IMR-90 (cell line): Measurements from ENCODE around the gene CHPT1. TPM values are rescaled to one million over a fixed set of nuclear protein-coding genes. Genes with fewer than 3 reads are reported as not detected.

Experiments
- ATAC-seq: fragments of 200-7000 bp; cut with Tn5 transposase; 2 replicates; pipeline ENCODE4 v1.9.1; 2020; ENCODE audit warnings: low read depth, mild to moderate bottlenecking, moderate library complexity
- BruUV-seq: library from RNA; stranded (reverse); fragments of 400-500 nt; replicated peaks from 2 replicates; lab custom pipeline; 2021; lab: Mats Ljungman, UMichigan
- CTCF ChIA-PET: fragments of 300-600 bp; formaldehyde crosslinking; extraction: SDS; loops from one replicate; lab custom pipeline; 2021; ENCODE audit warnings: antibody characterized with exemption; lab: Yijun Ruan, JAX
- POLR2A ChIA-PET: fragments of 300-600 bp; sonication (Branson Sonifier 250); formaldehyde crosslinking; loops from one replicate; lab custom pipeline; 2022; ENCODE audit warnings: antibody characterized with exemption; ENCODE audit not compliant: unreplicated experiment; lab: Charles Lee
- DNase-seq: peaks from one replicate; pipeline ENCODE4 v3.0.0; 2013
- H2AFZ ChIP-seq: replicated peaks from 2 replicates; pipeline ENCODE3; 2013; ENCODE audit warnings: low read length, mild to moderate bottlenecking; ENCODE audit not compliant: poor library complexity
- H2AK5ac ChIP-seq: 2 replicates; pipeline ENCODE4 v1.6.1; 2013; ENCODE audit warnings: low read depth, low read length, inconsistent platforms
- H2AK9ac ChIP-seq: replicated peaks from 2 replicates; pipeline ENCODE3; 2013; ENCODE audit warnings: mild to moderate bottlenecking, low read depth, low read length, moderate library complexity; ENCODE audit not compliant: poor library complexity
- H2BK120ac ChIP-seq: 2 replicates; pipeline ENCODE4 v1.6.1; 2013; ENCODE audit warnings: low read depth, low read length, inconsistent platforms
- H2BK15ac ChIP-seq: 3 replicates; pipeline ENCODE4 v1.6.1; 2013; ENCODE audit warnings: low read depth, low read length, inconsistent platforms
- H2BK20ac ChIP-seq: 2 replicates; pipeline ENCODE4 v1.6.1; 2013; ENCODE audit warnings: low read depth, mild to moderate bottlenecking, inconsistent platforms, low read length, moderate library complexity
- H2BK5ac ChIP-seq: 2 replicates; pipeline ENCODE4 v1.6.1; 2013; ENCODE audit warnings: mild to moderate bottlenecking, low read depth, low read length, inconsistent platforms; ENCODE audit not compliant: poor library complexity, severe bottlenecking
- H3K14ac ChIP-seq: replicated peaks from 2 replicates; pipeline ENCODE4 v1.6.1; 2013; ENCODE audit warnings: low read depth, low read length, inconsistent platforms
- H3K18ac ChIP-seq: 2 replicates; pipeline ENCODE4 v1.6.1; 2013; ENCODE audit warnings: low read depth, low read length, control low read depth
- H3K23ac ChIP-seq: 2 replicates; pipeline ENCODE4 v1.6.1; 2013; ENCODE audit warnings: low read depth, low read length, inconsistent platforms
- H3K27ac ChIP-seq: 2 replicates; pipeline ENCODE4 v1.5.1; 2013; ENCODE audit warnings: mild to moderate bottlenecking, control low read depth, low read length; ENCODE audit not compliant: insufficient read depth
- H3K27me3 ChIP-seq: 2 replicates; pipeline ENCODE4 v1.6.1; 2013; ENCODE audit warnings: low read length; ENCODE audit not compliant: control insufficient read depth, insufficient read depth
- H3K36me3 ChIP-seq: 2 replicates; pipeline ENCODE4 v1.6.1; 2013; ENCODE audit warnings: low read length, mixed read lengths; ENCODE audit not compliant: control insufficient read depth, insufficient read depth
- H3K4ac ChIP-seq: 2 replicates; pipeline ENCODE4 v1.6.1; 2013; ENCODE audit warnings: low read depth, low read length, inconsistent platforms
- H3K4me1 ChIP-seq: 2 replicates; pipeline ENCODE4 v1.6.1; 2013; ENCODE audit warnings: low read length, mixed read lengths; ENCODE audit not compliant: control insufficient read depth, insufficient read depth
- H3K4me2 ChIP-seq: 2 replicates; pipeline ENCODE4 v1.6.1; 2013; ENCODE audit warnings: low read depth, mild to moderate bottlenecking, control low read depth, low read length, moderate library complexity
- H3K4me3 ChIP-seq: 2 replicates; pipeline ENCODE4 v1.5.1; 2013; ENCODE audit warnings: low read depth, mild to moderate bottlenecking, control low read depth, low read length, moderate library complexity; ENCODE audit not compliant: insufficient read depth
- H3K56ac ChIP-seq: 2 replicates; pipeline ENCODE4 v1.6.1; 2013; ENCODE audit warnings: low read length, inconsistent platforms; ENCODE audit not compliant: insufficient read depth; ENCODE audit errors: extremely low read depth
- H3K79me1 ChIP-seq, 2 experiments: 2 replicates each; pipeline ENCODE4 v1.6.1; 2013; ENCODE audit warnings: low read length in 2 of 2, inconsistent platforms in 1 of 2, low read depth in 1 of 2
- H3K9ac ChIP-seq: 2 replicates; pipeline ENCODE4 v1.6.1; 2013; ENCODE audit warnings: low read depth, low read length, control low read depth
- H3K9me1 ChIP-seq: 2 replicates; pipeline ENCODE4 v1.6.1; 2013; ENCODE audit warnings: low read length, inconsistent platforms; ENCODE audit not compliant: insufficient read depth
- H3K9me3 ChIP-seq: 2 replicates; pipeline ENCODE4 v1.6.1; 2013; ENCODE audit warnings: low read length; ENCODE audit not compliant: control insufficient read depth, insufficient read depth
- H4K20me1 ChIP-seq: 2 replicates; pipeline ENCODE4 v1.6.1; 2013; ENCODE audit warnings: low read length, inconsistent platforms; ENCODE audit not compliant: insufficient read depth
- H4K5ac ChIP-seq: 2 replicates; pipeline ENCODE4 v1.6.1; 2013; ENCODE audit warnings: mild to moderate bottlenecking, low read depth, low read length, control low read depth
- H4K8ac ChIP-seq, 2 experiments: 2 replicates each; pipeline ENCODE4 v1.6.1; 2013; ENCODE audit warnings: low read depth in 2 of 2, low read length in 2 of 2, control low read depth in 1 of 2, inconsistent platforms in 1 of 2
- H4K91ac ChIP-seq: 2 replicates; pipeline ENCODE4 v1.6.1; 2013; ENCODE audit warnings: low read depth, low read length, inconsistent platforms; ENCODE audit not compliant: insufficient read depth
- MAFK ChIP-seq: IDR thresholded peaks from 2 replicates; pipeline ENCODE4 v1.6.1; 2012; ENCODE audit warnings: low read depth, low read length, improper control_type of control experiment
- MAZ ChIP-seq: IDR thresholded peaks from 2 replicates; pipeline ENCODE4 v1.6.1; 2012; ENCODE audit warnings: low read depth, mild to moderate bottlenecking, low read length, improper control_type of control experiment, moderate library complexity, borderline replicate concordance
- MXI1 ChIP-seq: IDR thresholded peaks from 2 replicates; pipeline ENCODE4 v1.6.1; 2012; ENCODE audit warnings: low read depth, mild to moderate bottlenecking, low read length, moderate library complexity, borderline replicate concordance
- POLR2A ChIP-seq: IDR thresholded peaks from 2 replicates; pipeline ENCODE4 v1.6.1; 2012; ENCODE audit warnings: mild to moderate bottlenecking, low read depth, low read length
- RAD21 ChIP-seq: IDR thresholded peaks from 2 replicates; pipeline ENCODE4 v1.6.1; 2012; ENCODE audit warnings: low read length, improper control_type of control experiment
- RCOR1 ChIP-seq: IDR thresholded peaks from 2 replicates; pipeline ENCODE4 v1.6.1; 2012; ENCODE audit warnings: mild to moderate bottlenecking, low read length, improper control_type of control experiment; ENCODE audit not compliant: insufficient replicate concordance
- RFX5 ChIP-seq: IDR thresholded peaks from 2 replicates; pipeline ENCODE4 v1.8.0; 2012; ENCODE audit warnings: low read depth, mild to moderate bottlenecking, low read length, moderate library complexity
- SMC3 ChIP-seq: fragments of 150-350 bp; IDR thresholded peaks from 2 replicates; pipeline ENCODE4 v1.6.1; 2016; ENCODE audit warnings: low read depth, mild to moderate bottlenecking, antibody characterized with exemption, low read length, moderate library complexity
- WGBS, 2 experiments: methylation state at CpG; one replicate each; pipeline versions ENCODE4 v1.1.5 to v1.1.7; 2013; ENCODE audit warnings: missing lambda C conversion rate in 2 of 2; ENCODE audit not compliant: insufficient read length in 1 of 2; ENCODE audit errors: extremely low coverage in 2 of 2; 5-methylcytosine and 5-hydroxymethylcytosine counted together
- dilution Hi-C: fragments of 300-500 bp; cut with HindIII; formaldehyde crosslinking; loops from one replicate; pipeline ENCODE4 v1.14.3; 2018; ENCODE audit warnings: low sequenced_read_pairs; ENCODE audit not compliant: unreplicated experiment
- in situ Hi-C: fragments of 300-500 bp; cut with MboI; formaldehyde crosslinking; loops from 3 replicates; pipeline ENCODE4 v1.14.3; 2019; ENCODE audit warnings: low sequenced_read_pairs, inconsistent platforms, mixed read lengths
- intact Hi-C: fragments of 100-400 bp; cut with micrococcal nuclease; formaldehyde crosslinking; loops from 2 replicates; pipeline ENCODE4 v1.10.0; 2022
- polyA plus RNA-seq, 3 experiments: library from polyadenylated mRNA; depleted of rRNA; stranded (reverse); fragments of >200 nt; gene quantifications; 2 replicates each; pipeline ENCODE4 v1.2.3, GENCODE V29; 2012; ENCODE audit warnings: low replicate concordance in 1 of 3
- total RNA-seq: library from RNA; depleted of rRNA; stranded (reverse); fragments of >200 nt; gene quantifications from 2 replicates; pipeline ENCODE4 v1.2.3, GENCODE V29; 2012
- TF ChIP-seq, protein P1 (sequence below): fragments of 150-350 bp; IDR thresholded peaks from 2 replicates; pipeline ENCODE4 v1.6.1; 2017; ENCODE audit warnings: mild to moderate bottlenecking, antibody characterized with exemption, low read length, low read depth
- TF ChIP-seq, protein P2 (sequence below): conservative IDR thresholded peaks from 2 replicates; pipeline ENCODE4 v1.5.1; 2012; ENCODE audit warnings: mild to moderate bottlenecking, low read depth, low read length, improper control_type of control experiment
- TF ChIP-seq, protein P3 (sequence below): fragments of 150-350 bp; IDR thresholded peaks from 2 replicates; pipeline ENCODE4 v1.6.1; 2016; ENCODE audit warnings: low read depth, mild to moderate bottlenecking, low read length, moderate library complexity, borderline replicate concordance

Gene CHPT1
- total and polyA plus RNA-seq, 2 of the 4 experiments (the other 2 are of a cell fraction): 8.1 to 11.7 TPM

DNA sequence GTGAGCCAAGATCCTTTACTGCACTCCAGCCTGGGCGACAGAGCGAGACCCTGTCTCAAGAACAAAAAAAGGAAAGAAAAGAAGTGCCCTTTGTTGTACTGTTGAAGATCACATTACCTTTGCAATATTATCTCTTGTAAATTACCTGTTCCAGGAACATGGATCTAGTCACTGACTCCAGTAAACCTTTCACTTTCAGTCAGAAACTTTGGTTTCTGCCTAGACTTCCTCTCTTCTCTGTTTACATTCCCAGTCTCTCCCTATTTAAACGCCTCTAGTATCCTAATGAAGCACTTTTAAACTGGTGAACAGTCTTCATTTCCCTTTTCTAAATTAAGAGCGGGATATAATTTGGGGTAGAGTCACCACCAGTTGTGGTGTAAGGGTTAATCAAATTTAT lies 12.8 kb downstream of the CHPT1 start:
- H3K9ac ChIP-seq: no peak overlapping the region
- intact Hi-C loops (no loop called here), dilution Hi-C loops (no loop called here), in situ Hi-C loops (no loop called here)
- H3K23ac ChIP-seq: no peak overlapping the region
- no peak overlapping the region for H2BK15ac ChIP-seq
- DNase-seq: no peak
- H4K8ac ChIP-seq: no peak overlapping the region
- no peak overlapping the region for H2AFZ ChIP-seq
- ATAC-seq: no peak
- no peak overlapping the region for H3K4me2 ChIP-seq
- no peak overlapping the region for H4K5ac ChIP-seq
- no peak overlapping the region for H3K18ac ChIP-seq
- H3K9me3 ChIP-seq: no peaks in the 10 kb centered on the region
- no peak overlapping the region for H2AK9ac ChIP-seq
- H3K14ac ChIP-seq: no peak overlapping the region
- H3K27me3 ChIP-seq: no peaks in the 10 kb centered on the region
- H3K79me1 ChIP-seq: peaks cover 4 to 19% of the 10 kb centered on the region in 2 experiments; a peak in 3 of 4 replicates
- ChIA-PET CTCF (no interaction called here), POLR2A (no interaction called here)
- H4K20me1 ChIP-seq: peaks cover 4% of the 10 kb centered on the region; the same call in 1 of the 2 replicates
- H3K27ac ChIP-seq: no peak overlapping the region
- H4K91ac ChIP-seq: no peak overlapping the region
- H3K56ac ChIP-seq: no peak overlapping the region
- no peak overlapping the region for H2BK20ac ChIP-seq
- TF ChIP-seq MAZ (no peak), POLR2A (no peak), SMC3 (no peak), MXI1 (no peak), RCOR1 (no peak), MAFK (no peak), RFX5 (no peak), RAD21 (no peak)
- TF ChIP-seq, protein P1, sequence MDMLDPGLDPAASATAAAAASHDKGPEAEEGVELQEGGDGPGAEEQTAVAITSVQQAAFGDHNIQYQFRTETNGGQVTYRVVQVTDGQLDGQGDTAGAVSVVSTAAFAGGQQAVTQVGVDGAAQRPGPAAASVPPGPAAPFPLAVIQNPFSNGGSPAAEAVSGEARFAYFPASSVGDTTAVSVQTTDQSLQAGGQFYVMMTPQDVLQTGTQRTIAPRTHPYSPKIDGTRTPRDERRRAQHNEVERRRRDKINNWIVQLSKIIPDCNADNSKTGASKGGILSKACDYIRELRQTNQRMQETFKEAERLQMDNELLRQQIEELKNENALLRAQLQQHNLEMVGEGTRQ: no peak
- TF ChIP-seq, protein P2, sequence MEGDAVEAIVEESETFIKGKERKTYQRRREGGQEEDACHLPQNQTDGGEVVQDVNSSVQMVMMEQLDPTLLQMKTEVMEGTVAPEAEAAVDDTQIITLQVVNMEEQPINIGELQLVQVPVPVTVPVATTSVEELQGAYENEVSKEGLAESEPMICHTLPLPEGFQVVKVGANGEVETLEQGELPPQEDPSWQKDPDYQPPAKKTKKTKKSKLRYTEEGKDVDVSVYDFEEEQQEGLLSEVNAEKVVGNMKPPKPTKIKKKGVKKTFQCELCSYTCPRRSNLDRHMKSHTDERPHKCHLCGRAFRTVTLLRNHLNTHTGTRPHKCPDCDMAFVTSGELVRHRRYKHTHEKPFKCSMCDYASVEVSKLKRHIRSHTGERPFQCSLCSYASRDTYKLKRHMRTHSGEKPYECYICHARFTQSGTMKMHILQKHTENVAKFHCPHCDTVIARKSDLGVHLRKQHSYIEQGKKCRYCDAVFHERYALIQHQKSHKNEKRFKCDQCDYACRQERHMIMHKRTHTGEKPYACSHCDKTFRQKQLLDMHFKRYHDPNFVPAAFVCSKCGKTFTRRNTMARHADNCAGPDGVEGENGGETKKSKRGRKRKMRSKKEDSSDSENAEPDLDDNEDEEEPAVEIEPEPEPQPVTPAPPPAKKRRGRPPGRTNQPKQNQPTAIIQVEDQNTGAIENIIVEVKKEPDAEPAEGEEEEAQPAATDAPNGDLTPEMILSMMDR: no peak
- TF ChIP-seq, protein P3, sequence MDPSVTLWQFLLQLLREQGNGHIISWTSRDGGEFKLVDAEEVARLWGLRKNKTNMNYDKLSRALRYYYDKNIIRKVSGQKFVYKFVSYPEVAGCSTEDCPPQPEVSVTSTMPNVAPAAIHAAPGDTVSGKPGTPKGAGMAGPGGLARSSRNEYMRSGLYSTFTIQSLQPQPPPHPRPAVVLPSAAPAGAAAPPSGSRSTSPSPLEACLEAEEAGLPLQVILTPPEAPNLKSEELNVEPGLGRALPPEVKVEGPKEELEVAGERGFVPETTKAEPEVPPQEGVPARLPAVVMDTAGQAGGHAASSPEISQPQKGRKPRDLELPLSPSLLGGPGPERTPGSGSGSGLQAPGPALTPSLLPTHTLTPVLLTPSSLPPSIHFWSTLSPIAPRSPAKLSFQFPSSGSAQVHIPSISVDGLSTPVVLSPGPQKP: no peak
- no peak overlapping the region for H2BK5ac ChIP-seq
- no peak overlapping the region for H2AK5ac ChIP-seq
- no peaks in the 10 kb centered on the region for H3K36me3 ChIP-seq
- H3K4ac ChIP-seq: no peak overlapping the region
- BruUV-seq: no TSS peak
- H3K4me3 ChIP-seq: no peak overlapping the region
- no CpG with 5 or more reads among the region's 4 CpGs for WGBS, 2 experiments
- H2BK120ac ChIP-seq: no peak overlapping the region
- H3K4me1 ChIP-seq: peaks cover 2% of the 10 kb centered on the region; the same call in 1 of the 2 replicates
- peaks cover 3% of the 10 kb centered on the region; the same call in 1 of the 2 replicates for H3K9me1 ChIP-seq
